ES-I3 (cell line): ENCODE data around the gene SLC16A4.

ENCODE experiments used
- H3K36me3 ChIP-seq: 2 replicates; pipeline ENCODE4 v1.6.1; 2013; ENCODE audit warnings: mild to moderate bottlenecking, low read length, control low read depth, moderate library complexity; ENCODE audit not compliant: insufficient read depth
- H3K4me1 ChIP-seq: 2 replicates; pipeline ENCODE4 v1.6.1; 2013; ENCODE audit warnings: mild to moderate bottlenecking, control low read depth, low read length; ENCODE audit not compliant: insufficient read depth
- H3K9ac ChIP-seq: 2 replicates; pipeline ENCODE4 v1.6.1; 2013; ENCODE audit warnings: low read depth, mild to moderate bottlenecking, low read length, moderate library complexity
- H3K9me3 ChIP-seq: 2 replicates; pipeline ENCODE4 v1.6.1; 2013; ENCODE audit warnings: mild to moderate bottlenecking, low read length, moderate library complexity; ENCODE audit not compliant: control insufficient read depth, insufficient read depth

SLC16A4 gene

GRCh38 chr1:110339407-110340206 lies 51.2 kb downstream of the SLC16A4 start:
- peaks cover 16% of the 10 kb centered on the region for H3K4me1 ChIP-seq

GRCh38 chr1:110338886-110339406 lies 51.9 kb downstream of the SLC16A4 start, which contains the start of gene RBM15:
RBM15 (plus strand) TSS chr1:110339377; CDS start chr1:110339406, 29 bp downstream.
- Histone ChIP-seq H3K4me1 (peaks cover 16% of the 10 kb centered on the region), H3K36me3 (no peaks in the 10 kb centered on the region; the same call in 1 of the 2 replicates), H3K9me3 (no peaks in the 10 kb centered on the region), H3K9ac (peak within 1 kb of the TSS; percentile 92)

More at GRCh38 chr1:110339407-110340206, 51.2 kb downstream of the SLC16A4 start:
- Histone ChIP-seq H3K36me3 (no peaks in the 10 kb centered on the region; the same call in 1 of the 2 replicates), H3K9me3 (no peaks in the 10 kb centered on the region), H3K9ac (peak overlapping the region; percentile 92)

- no peaks in the 10 kb centered on the region for H3K9me3 ChIP-seq
- peaks cover 16% of the 10 kb centered on the region for H3K4me1 ChIP-seq
- peak overlapping the region; percentile 92 for H3K9ac ChIP-seq
- H3K36me3 ChIP-seq: no peaks in the 10 kb centered on the region; the same call in 1 of the 2 replicates
Observed at GRCh38 chr1:110338309-110338885, 52.4 kb downstream of the SLC16A4 start.

GRCh38 chr1:110337704-110338308 lies 53.0 kb downstream of the SLC16A4 start:
- peaks cover 16% of the 10 kb centered on the region for H3K4me1 ChIP-seq
- peak overlapping the region; percentile 92 for H3K9ac ChIP-seq
- H3K36me3 ChIP-seq: no peaks in the 10 kb centered on the region; the same call in 1 of the 2 replicates
- H3K9me3 ChIP-seq: no peaks in the 10 kb centered on the region

GRCh38 chr1:110336300-110337039 lies 54.4 kb downstream of the SLC16A4 start:
- no peaks in the 10 kb centered on the region for H3K9me3 ChIP-seq
- H3K9ac ChIP-seq: no peak overlapping the region
- H3K4me1 ChIP-seq: peaks cover 9% of the 10 kb centered on the region; the same call in 1 of the 2 replicates
- H3K36me3 ChIP-seq: no peaks in the 10 kb centered on the region; the same call in 1 of the 2 replicates

- no peaks in the 10 kb centered on the region for H3K36me3 ChIP-seq
- H3K9me3 ChIP-seq: no peaks in the 10 kb centered on the region
- no peaks in the 10 kb centered on the region for H3K4me1 ChIP-seq
Observed at GRCh38 chr1:110335265-110335664, 55.6 kb downstream of the SLC16A4 start.

GRCh38 chr1:110328700-110329099 lies 62.1 kb downstream of the SLC16A4 start:
- H3K36me3 ChIP-seq: no peaks in the 10 kb centered on the region

More at GRCh38 chr1:110335265-110335664, 55.6 kb downstream of the SLC16A4 start:
- no peak overlapping the region for H3K9ac ChIP-seq

GRCh38 chr1:110328274-110328673 lies 62.6 kb downstream of the SLC16A4 start:
- Histone ChIP-seq H3K9me3 (no peaks in the 10 kb centered on the region), H3K36me3 (no peaks in the 10 kb centered on the region), H3K9ac (no peak overlapping the region), H3K4me1 (no peaks in the 10 kb centered on the region)

More at GRCh38 chr1:110328700-110329099, 62.1 kb downstream of the SLC16A4 start:
- no peaks in the 10 kb centered on the region for H3K9me3 ChIP-seq
- H3K4me1 ChIP-seq: no peaks in the 10 kb centered on the region
- H3K9ac ChIP-seq: no peak overlapping the region

- no peaks in the 10 kb centered on the region for H3K4me1 ChIP-seq
- no peak overlapping the region for H3K9ac ChIP-seq
- no peaks in the 10 kb centered on the region for H3K36me3 ChIP-seq
- no peaks in the 10 kb centered on the region for H3K9me3 ChIP-seq
Observed at GRCh38 chr1:110326826-110327225, 64.0 kb downstream of the SLC16A4 start.

GRCh38 chr1:110324667-110325066 lies 66.2 kb downstream of the SLC16A4 start:
- no peaks in the 10 kb centered on the region for H3K9me3 ChIP-seq
- no peak overlapping the region for H3K9ac ChIP-seq
- no peaks in the 10 kb centered on the region for H3K4me1 ChIP-seq

GRCh38 chr1:110321846-110322245 lies 69.0 kb downstream of the SLC16A4 start:
- Histone ChIP-seq H3K36me3 (no peaks in the 10 kb centered on the region), H3K4me1 (no peaks in the 10 kb centered on the region), H3K9ac (no peak overlapping the region), H3K9me3 (no peaks in the 10 kb centered on the region)

More at GRCh38 chr1:110324667-110325066, 66.2 kb downstream of the SLC16A4 start:
- no peaks in the 10 kb centered on the region for H3K36me3 ChIP-seq

- H3K4me1 ChIP-seq: no peaks in the 10 kb centered on the region
- no peak overlapping the region for H3K9ac ChIP-seq
- H3K9me3 ChIP-seq: no peaks in the 10 kb centered on the region
- H3K36me3 ChIP-seq: no peaks in the 10 kb centered on the region
Observed at GRCh38 chr1:110321045-110321444, 69.8 kb downstream of the SLC16A4 start.

GRCh38 chr1:110320168-110320518 lies 70.7 kb downstream of the SLC16A4 start:
- H3K4me1 ChIP-seq: no peaks in the 10 kb centered on the region
- no peak overlapping the region for H3K9ac ChIP-seq
- H3K36me3 ChIP-seq: no peaks in the 10 kb centered on the region
- no peaks in the 10 kb centered on the region for H3K9me3 ChIP-seq
